ENCODE results near the gene SPSB4.

- TF ChIP-seq, protein P1, sequence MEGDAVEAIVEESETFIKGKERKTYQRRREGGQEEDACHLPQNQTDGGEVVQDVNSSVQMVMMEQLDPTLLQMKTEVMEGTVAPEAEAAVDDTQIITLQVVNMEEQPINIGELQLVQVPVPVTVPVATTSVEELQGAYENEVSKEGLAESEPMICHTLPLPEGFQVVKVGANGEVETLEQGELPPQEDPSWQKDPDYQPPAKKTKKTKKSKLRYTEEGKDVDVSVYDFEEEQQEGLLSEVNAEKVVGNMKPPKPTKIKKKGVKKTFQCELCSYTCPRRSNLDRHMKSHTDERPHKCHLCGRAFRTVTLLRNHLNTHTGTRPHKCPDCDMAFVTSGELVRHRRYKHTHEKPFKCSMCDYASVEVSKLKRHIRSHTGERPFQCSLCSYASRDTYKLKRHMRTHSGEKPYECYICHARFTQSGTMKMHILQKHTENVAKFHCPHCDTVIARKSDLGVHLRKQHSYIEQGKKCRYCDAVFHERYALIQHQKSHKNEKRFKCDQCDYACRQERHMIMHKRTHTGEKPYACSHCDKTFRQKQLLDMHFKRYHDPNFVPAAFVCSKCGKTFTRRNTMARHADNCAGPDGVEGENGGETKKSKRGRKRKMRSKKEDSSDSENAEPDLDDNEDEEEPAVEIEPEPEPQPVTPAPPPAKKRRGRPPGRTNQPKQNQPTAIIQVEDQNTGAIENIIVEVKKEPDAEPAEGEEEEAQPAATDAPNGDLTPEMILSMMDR (IDR thresholded peaks at IDR 0.05), result no peak
- no peak for TF ChIP-seq POLR2A (IDR thresholded peaks at IDR 0.05)
Observed at GRCh38 chr3:141072950-141073349, 21.8 kb downstream of the SPSB4 start.

Data from body of pancreas (tissue), 4 donors.